ENCODE measurements around the gene DNAJA3. TPM values are rescaled to one million over a fixed set of nuclear protein-coding genes. Genes with fewer than 3 reads are reported as not detected.

DNAJA3 gene
- total and polyA plus RNA-seq, 12 donors: 21.9 to 166 (median 76.5) TPM

GRCh38 chr16:4460936-4461249, 35.2 kb downstream of the DNAJA3 start:
- no peak overlapping the region for H3K4me3 ChIP-seq
- H3K4me1 ChIP-seq (replicated peaks in 1 of 2): peaks cover 12 to 14% of the 10 kb centered on the region in 2 donors
- WGBS, 4 donors: 89 to 92% (median 90%) methylated on average over 5 of the region's 5 CpGs
- TF ChIP-seq CTCF (IDR thresholded peaks at IDR 0.05) (no peak), POLR2A (IDR thresholded peaks at IDR 0.05) (no peak)
- no peak for DNase-seq
- H3K27ac ChIP-seq: no peak overlapping the region
- H3K9me3 ChIP-seq (replicated peaks in 1 of 3): no peaks in the 10 kb centered on the region
- intact Hi-C loops (cut with DNase I): no loop called here
- peaks cover 0 to 38% of the 10 kb centered on the region in 2 donors for H3K36me3 ChIP-seq (replicated peaks in 1 of 2)
- H3K27me3 ChIP-seq: no peaks in the 10 kb centered on the region

GRCh38 chr16:4461250-4462085, 35.8 kb downstream of the DNAJA3 start:
- TF ChIP-seq CTCF (IDR thresholded peaks at IDR 0.05) (no peak), POLR2A (IDR thresholded peaks at IDR 0.05) (no peak)
- no peaks in the 10 kb centered on the region for H3K9me3 ChIP-seq (replicated peaks in 1 of 3)
- no peak for DNase-seq
- peaks cover 12 to 14% of the 10 kb centered on the region in 2 donors for H3K4me1 ChIP-seq (replicated peaks in 1 of 2)
- peak overlapping the region in 1 of 5 donors; percentile 45 for H3K27ac ChIP-seq
- H3K27me3 ChIP-seq: no peaks in the 10 kb centered on the region
- WGBS, 4 donors: 60 to 73% (median 66%) methylated on average over 8 to 27 of the region's 27 CpGs
- H3K36me3 ChIP-seq (replicated peaks in 1 of 2): peaks cover 0 to 38% of the 10 kb centered on the region in 2 donors
- no peak overlapping the region for H3K4me3 ChIP-seq
- intact Hi-C loops (cut with DNase I): no loop called here

- H3K4me1 ChIP-seq (replicated peaks in 1 of 2): peaks cover 12 to 14% of the 10 kb centered on the region in 2 donors
- WGBS, 4 donors: 59 to 73% (median 64%) methylated on average over 8 to 22 of the region's 22 CpGs
- H3K27ac ChIP-seq: no peak overlapping the region
- no peak overlapping the region for H3K4me3 ChIP-seq
- H3K9me3 ChIP-seq (replicated peaks in 1 of 3): no peaks in the 10 kb centered on the region
- H3K27me3 ChIP-seq: no peaks in the 10 kb centered on the region
- intact Hi-C loops (cut with DNase I): no loop called here
- TF ChIP-seq POLR2A (IDR thresholded peaks at IDR 0.05): no peak
- DNase-seq: peak in 2 of 7 donors; percentile 41 to 47
- peaks cover 0 to 36% of the 10 kb centered on the region in 2 donors for H3K36me3 ChIP-seq (replicated peaks in 1 of 2)
Measured at GRCh38 chr16:4463522-4464163, 38.0 kb downstream of the DNAJA3 start.

- Histone ChIP-seq H3K36me3 (replicated peaks in 1 of 2) (peaks cover 0 to 44% of the 10 kb centered on the region in 2 donors), H3K27ac (no peak overlapping the region), H3K4me1 (replicated peaks in 1 of 2) (no peaks in the 10 kb centered on the region), H3K27me3 (no peaks in the 10 kb centered on the region), H3K9me3 (replicated peaks in 1 of 3) (no peaks in the 10 kb centered on the region), H3K4me3 (no peak overlapping the region)
- TF ChIP-seq CTCF (IDR thresholded peaks at IDR 0.05): no peak
- no peak for TF ChIP-seq POLR2A (IDR thresholded peaks at IDR 0.05)
- WGBS, 4 donors: 91 to 94% (median 93%) methylated on average over 21 to 32 of the region's 32 CpGs
- DNase-seq: no peak
- intact Hi-C loops (cut with DNase I): no loop called here
Measured at GRCh38 chr16:4465977-4466779, 40.5 kb downstream of the DNAJA3 start.

Data from adrenal gland (tissue), 12 donors.